ENCODE results near the gene BRF1.

Gene BRF1

DNA sequence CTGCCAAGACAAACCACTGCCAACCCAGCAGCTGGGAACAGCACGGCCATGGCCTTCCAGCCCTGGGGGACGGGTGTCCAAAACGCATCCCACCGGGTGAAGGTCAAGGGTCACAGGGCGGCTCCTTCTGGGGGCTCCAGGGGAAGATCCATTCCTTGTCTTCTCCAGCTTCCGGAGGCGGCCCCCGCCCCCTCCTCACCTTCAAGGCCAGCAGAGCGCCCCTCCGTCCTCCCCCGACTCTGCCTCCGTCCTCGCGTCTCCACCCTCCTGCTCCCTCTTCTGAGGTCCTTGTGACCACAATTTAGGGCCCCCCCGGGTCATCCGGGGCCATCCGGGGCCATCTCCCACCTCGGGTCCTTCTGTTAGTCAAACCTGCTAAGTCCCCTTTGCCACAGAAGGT lies 115.8 kb downstream of the BRF1 start:
- H3K27ac ChIP-seq (ENCODE audit: low read length, poor library complexity, severe bottlenecking): no peak overlapping the region
- H3K27me3 ChIP-seq (ENCODE audit: control insufficient read depth in 1 of 2, insufficient read depth in 1 of 2, low read length in 2 of 2): peaks cover 27 to 55% of the 10 kb centered on the region in 2 experiments
- no peaks in the 10 kb centered on the region for H3K79me1 ChIP-seq (replicated peaks; ENCODE audit: low read length, poor library complexity, severe bottlenecking)
- no peak overlapping the region for H2AFZ ChIP-seq (ENCODE audit: low read depth, low read length)
- H3K4me1 ChIP-seq (ENCODE audit: control insufficient read depth, insufficient read depth, low read depth, low read length): peaks cover 12% of the 10 kb centered on the region
- no peak overlapping the region for H2BK12ac ChIP-seq (ENCODE audit: low read length in 2 of 2)
- H3K14ac ChIP-seq (ENCODE audit: low read length in 2 of 2): no peak overlapping the region
- no peak overlapping the region for H2BK120ac ChIP-seq (ENCODE audit: low read depth, low read length)
- H2AK5ac ChIP-seq (ENCODE audit: low read length, severe bottlenecking): no peak overlapping the region
- H3K18ac ChIP-seq (ENCODE audit: low read depth in 1 of 2, low read length in 2 of 2): no peak overlapping the region
- H3K4ac ChIP-seq (ENCODE audit: low read depth in 1 of 2, low read length in 2 of 2): no peak overlapping the region
- DNase-seq: no peak
- H3K4me3 ChIP-seq (ENCODE audit: insufficient read depth in 1 of 2, low read depth in 1 of 2, low read length in 2 of 2): no peak overlapping the region
- no peak overlapping the region for H2BK15ac ChIP-seq (ENCODE audit: low read depth, poor library complexity, severe bottlenecking)
- H3K23ac ChIP-seq (ENCODE audit: low read length in 2 of 2): no peak overlapping the region
- no peak overlapping the region for H3K4me2 ChIP-seq (ENCODE audit: low read length, poor library complexity, severe bottlenecking)
- no peak overlapping the region for H4K8ac ChIP-seq (ENCODE audit: low read length)
- H3K9ac ChIP-seq (ENCODE audit: low read length): no peak overlapping the region
- no peak overlapping the region for H4K91ac ChIP-seq (ENCODE audit: low read length)
- H3K9me3 ChIP-seq (ENCODE audit: control insufficient read depth, low read length): peaks cover 10% of the 10 kb centered on the region
- H2BK5ac ChIP-seq (ENCODE audit: low read depth, low read length, poor library complexity, severe bottlenecking): no peak overlapping the region
- WGBS: 79% methylated on average over 18 of the region's 18 CpGs
- no peaks in the 10 kb centered on the region for H3K36me3 ChIP-seq (ENCODE audit: control insufficient read depth in 1 of 2, insufficient read depth in 2 of 2, low read depth in 1 of 2, low read length in 2 of 2)

GRCh38 chr14:105184461-105184860 lies 116.3 kb downstream of the BRF1 start:
- no peak overlapping the region for H2BK120ac ChIP-seq (ENCODE audit: low read depth, low read length)
- no peak overlapping the region for H3K14ac ChIP-seq (ENCODE audit: low read length in 2 of 2)
- H4K8ac ChIP-seq (ENCODE audit: low read length): no peak overlapping the region
- no peak overlapping the region for H4K91ac ChIP-seq (ENCODE audit: low read length)
- H3K9me3 ChIP-seq (ENCODE audit: control insufficient read depth, low read length): peaks cover 10% of the 10 kb centered on the region
- no peak overlapping the region for H3K4me2 ChIP-seq (ENCODE audit: low read length, poor library complexity, severe bottlenecking)
- no peak overlapping the region for H2AK5ac ChIP-seq (ENCODE audit: low read length, severe bottlenecking)
- H3K23ac ChIP-seq (ENCODE audit: low read length in 2 of 2): no peak overlapping the region
- no peak for DNase-seq
- no peak overlapping the region for H2BK12ac ChIP-seq (ENCODE audit: low read length in 2 of 2)
- peaks cover 12% of the 10 kb centered on the region for H3K4me1 ChIP-seq (ENCODE audit: control insufficient read depth, insufficient read depth, low read depth, low read length)
- no peaks in the 10 kb centered on the region for H3K36me3 ChIP-seq (ENCODE audit: control insufficient read depth in 1 of 2, insufficient read depth in 2 of 2, low read depth in 1 of 2, low read length in 2 of 2)
- no peak overlapping the region for H3K4me3 ChIP-seq (ENCODE audit: insufficient read depth in 1 of 2, low read depth in 1 of 2, low read length in 2 of 2)
- H3K27ac ChIP-seq (ENCODE audit: low read length, poor library complexity, severe bottlenecking): no peak overlapping the region
- H2AFZ ChIP-seq (ENCODE audit: low read depth, low read length): no peak overlapping the region
- no peaks in the 10 kb centered on the region for H3K79me1 ChIP-seq (replicated peaks; ENCODE audit: low read length, poor library complexity, severe bottlenecking)
- peaks cover 31 to 51% of the 10 kb centered on the region in 2 experiments for H3K27me3 ChIP-seq (ENCODE audit: control insufficient read depth in 1 of 2, insufficient read depth in 1 of 2, low read length in 2 of 2)
- H2BK5ac ChIP-seq (ENCODE audit: low read depth, low read length, poor library complexity, severe bottlenecking): no peak overlapping the region
- no peak overlapping the region for H3K18ac ChIP-seq (ENCODE audit: low read depth in 1 of 2, low read length in 2 of 2)
- no peak overlapping the region for H3K4ac ChIP-seq (ENCODE audit: low read depth in 1 of 2, low read length in 2 of 2)
- 80% methylated on average over 9 of the region's 9 CpGs for WGBS
- no peak overlapping the region for H2BK15ac ChIP-seq (ENCODE audit: low read depth, poor library complexity, severe bottlenecking)
- no peak overlapping the region for H3K9ac ChIP-seq (ENCODE audit: low read length)

- Histone ChIP-seq H4K8ac (ENCODE audit: low read length) (no peak overlapping the region), H3K27me3 (ENCODE audit: control insufficient read depth in 1 of 2, insufficient read depth in 1 of 2, low read length in 2 of 2) (peaks cover 26 to 41% of the 10 kb centered on the region in 2 experiments), H4K91ac (ENCODE audit: low read length) (peak overlapping the region; percentile 54), H2AK5ac (ENCODE audit: low read length, severe bottlenecking) (no peak overlapping the region), H3K4me3 (ENCODE audit: insufficient read depth in 1 of 2, low read depth in 1 of 2, low read length in 2 of 2) (no peak overlapping the region), H3K27ac (ENCODE audit: low read length, poor library complexity, severe bottlenecking) (no peak overlapping the region), H3K79me1 (replicated peaks; ENCODE audit: low read length, poor library complexity, severe bottlenecking) (no peaks in the 10 kb centered on the region), H3K4ac (ENCODE audit: low read depth in 1 of 2, low read length in 2 of 2) (no peak overlapping the region), H2BK120ac (ENCODE audit: low read depth, low read length) (no peak overlapping the region), H3K9ac (ENCODE audit: low read length) (no peak overlapping the region), H2BK5ac (ENCODE audit: low read depth, low read length, poor library complexity, severe bottlenecking) (no peak overlapping the region), H3K9me3 (ENCODE audit: control insufficient read depth, low read length) (no peaks in the 10 kb centered on the region), H2BK12ac (ENCODE audit: low read length in 2 of 2) (peak overlapping the region in 1 of 2 experiments; percentile 15), H3K4me1 (ENCODE audit: control insufficient read depth, insufficient read depth, low read depth, low read length) (peaks cover 11% of the 10 kb centered on the region), H3K4me2 (ENCODE audit: low read length, poor library complexity, severe bottlenecking) (no peak overlapping the region), H3K36me3 (ENCODE audit: control insufficient read depth in 1 of 2, insufficient read depth in 2 of 2, low read depth in 1 of 2, low read length in 2 of 2) (peaks cover 0 to 8% of the 10 kb centered on the region in 2 experiments), H2AFZ (ENCODE audit: low read depth, low read length) (no peak overlapping the region), H3K23ac (ENCODE audit: low read length in 2 of 2) (no peak overlapping the region), H2BK15ac (ENCODE audit: low read depth, poor library complexity, severe bottlenecking) (no peak overlapping the region), H3K14ac (ENCODE audit: low read length in 2 of 2) (no peak overlapping the region), H3K18ac (ENCODE audit: low read depth in 1 of 2, low read length in 2 of 2) (no peak overlapping the region)
- WGBS: 84% methylated on average over 25 of the region's 25 CpGs
- no peak for DNase-seq
These were observed 118.3 kb downstream of the BRF1 start for GRCh38 chr14:105182296-105183020.

GRCh38 chr14:105181549-105182295 lies 119.1 kb downstream of the BRF1 start:
- Histone ChIP-seq H3K4me1 (ENCODE audit: control insufficient read depth, insufficient read depth, low read depth, low read length) (peaks cover 12% of the 10 kb centered on the region), H3K14ac (ENCODE audit: low read length in 2 of 2) (no peak overlapping the region), H3K4me2 (ENCODE audit: low read length, poor library complexity, severe bottlenecking) (peak overlapping the region; percentile 75), H3K27me3 (ENCODE audit: control insufficient read depth in 1 of 2, insufficient read depth in 1 of 2, low read length in 2 of 2) (peaks cover 26 to 37% of the 10 kb centered on the region in 2 experiments), H3K9me3 (ENCODE audit: control insufficient read depth, low read length) (no peaks in the 10 kb centered on the region), H2BK120ac (ENCODE audit: low read depth, low read length) (peak overlapping the region; percentile 75), H2BK5ac (ENCODE audit: low read depth, low read length, poor library complexity, severe bottlenecking) (no peak overlapping the region), H3K27ac (ENCODE audit: low read length, poor library complexity, severe bottlenecking) (no peak overlapping the region), H3K4me3 (ENCODE audit: insufficient read depth in 1 of 2, low read depth in 1 of 2, low read length in 2 of 2) (peak overlapping the region in 1 of 2 experiments; percentile 29), H3K79me1 (replicated peaks; ENCODE audit: low read length, poor library complexity, severe bottlenecking) (no peaks in the 10 kb centered on the region), H4K91ac (ENCODE audit: low read length) (peak overlapping the region; percentile 54), H3K18ac (ENCODE audit: low read depth in 1 of 2, low read length in 2 of 2) (no peak overlapping the region), H2BK15ac (ENCODE audit: low read depth, poor library complexity, severe bottlenecking) (no peak overlapping the region), H2BK12ac (ENCODE audit: low read length in 2 of 2) (no peak overlapping the region), H3K4ac (ENCODE audit: low read depth in 1 of 2, low read length in 2 of 2) (peak overlapping the region; percentile 36 to 59), H2AK5ac (ENCODE audit: low read length, severe bottlenecking) (peak overlapping the region; percentile 11), H3K23ac (ENCODE audit: low read length in 2 of 2) (no peak overlapping the region), H3K36me3 (ENCODE audit: control insufficient read depth in 1 of 2, insufficient read depth in 2 of 2, low read depth in 1 of 2, low read length in 2 of 2) (peaks cover 0 to 8% of the 10 kb centered on the region in 2 experiments), H4K8ac (ENCODE audit: low read length) (peak overlapping the region; percentile 33), H3K9ac (ENCODE audit: low read length) (no peak overlapping the region), H2AFZ (ENCODE audit: low read depth, low read length) (peak overlapping the region; percentile 57)
- WGBS: 52% methylated on average over 20 of the region's 21 CpGs
- DNase-seq: no peak

Data from mesenchymal stem cell (in vitro differentiated cells and primary cell).